ENCODE results near the gene THRA. TPM values are rescaled to one million over a fixed set of nuclear protein-coding genes. Genes with fewer than 3 reads are reported as not detected.

The THRA gene
- 26.5 TPM for polyA plus RNA-seq (2013, experiment 1 of 2; ENCODE audit: insufficient read length)
- 31.0 TPM for polyA plus RNA-seq (2013, experiment 2 of 2; ENCODE audit: insufficient read length)

GRCh38 chr17:40062329-40063186 lies at the start of gene THRA:
THRA (plus strand) TSS chr17:40062965; CDS start chr17:40074489, 11,524 bp downstream.
- DNase-seq, result peak; percentile 58

GRCh38 chr17:40014375-40014980 lies 48.3 kb upstream of the THRA start:
- DNase-seq, result no peak

GRCh38 chr17:40015005-40015997 lies 47.5 kb upstream of the THRA start, which contains the start of gene CSF3:
CSF3 (plus strand) TSS chr17:40015440; CDS start chr17:40015475, 35 bp downstream.
- no peak for DNase-seq

GRCh38 chr17:40015998-40016985 lies 46.5 kb upstream of the THRA start:
- DNase-seq, result no peak

- no peak for DNase-seq
Observed at GRCh38 chr17:40017422-40018080, 45.2 kb upstream of the THRA start.

- no peak for DNase-seq
Observed at GRCh38 chr17:40018211-40019121, 44.3 kb upstream of the THRA start.

- peak; percentile 60 for DNase-seq
Observed at GRCh38 chr17:40019140-40019991, 43.4 kb upstream of the THRA start.

- DNase-seq, result no peak
Observed at GRCh38 chr17:40020146-40020545, 42.6 kb upstream of the THRA start.

GRCh38 chr17:40021451-40021971 lies 41.3 kb upstream of the THRA start:
- DNase-seq, result peak; percentile 87

GRCh38 chr17:40022497-40022896 lies 40.3 kb upstream of the THRA start:
- DNase-seq, result no peak

- no peak for DNase-seq
Observed at GRCh38 chr17:40022961-40023541, 39.7 kb upstream of the THRA start.

GRCh38 chr17:40023590-40024292 lies 39.0 kb upstream of the THRA start:
- DNase-seq, result peak; percentile 30

GRCh38 chr17:40024901-40025300 lies 37.9 kb upstream of the THRA start:
- DNase-seq, result peak; percentile 60

GRCh38 chr17:40025559-40025958 lies 37.2 kb upstream of the THRA start:
- DNase-seq, result no peak

- no peak for DNase-seq
Observed at GRCh38 chr17:40025991-40026815, 36.6 kb upstream of the THRA start.
